A549 (cell line): ENCODE data around the gene KCNA4. TPM values are rescaled to one million over a fixed set of nuclear protein-coding genes. Genes with fewer than 3 reads are reported as not detected.

Experiments
- ATAC-seq, 2 experiments: fragments of 200-7000 bp in 1 of 2; fragments of >200 bp in 1 of 2; cut with Nextera tagmentation in 1 of 2; cut with Tn5 transposase in 1 of 2; 3 replicates each; pipeline versions ENCODE4 v1.8.0 to v1.9.1; 2018 to 2020; ENCODE audit warnings: mild to moderate bottlenecking in 1 of 2, moderate library complexity in 1 of 2
- CTCF ChIA-PET: fragments of 300-600 bp; sonication (Branson Sonifier 250); formaldehyde crosslinking; extraction: SDS; loops from one replicate; lab custom pipeline; 2021; ENCODE audit warnings: antibody characterized with exemption, inconsistent platforms; lab: Yijun Ruan, JAX
- POLR2A ChIA-PET: fragments of 350-600 bp; formaldehyde crosslinking; extraction: SDS; loops from one replicate; lab custom pipeline; 2021; ENCODE audit warnings: antibody characterized with exemption, inconsistent platforms; lab: Yijun Ruan, JAX
- DNase-seq, 2 experiments: peaks; one replicate each; pipeline versions ENCODE4 v3.0.0 to v3.0.0-alpha.2; 2011 to 2016; ENCODE audit warnings: low read depth in 1 of 2, low spot score in 1 of 2
- FAIRE-seq: peaks from 2 replicates; lab custom pipeline; 2011; peaks lifted over from hg19 to GRCh38; lab: Jason Lieb, UNC
- H3K27ac ChIP-seq, 2 experiments: fragments of >200 bp; sonication (Bioruptor Twin); formaldehyde crosslinking; 3 replicates each; pipeline ENCODE4 v1.5.1; 2016 to 2017
- H3K4me1 ChIP-seq: fragments of >200 bp; sonication (Bioruptor Twin); formaldehyde crosslinking; 3 replicates; pipeline ENCODE4 v1.6.1; 2016
- H3K4me2 ChIP-seq: fragments of >200 bp; sonication (Bioruptor Twin); formaldehyde crosslinking; 3 replicates; pipeline ENCODE4 v1.6.1; 2016
- H3K4me3 ChIP-seq: fragments of >200 bp; sonication (Bioruptor Twin); formaldehyde crosslinking; 3 replicates; pipeline ENCODE4 v1.5.1; 2016
- H3K9me3 ChIP-seq: fragments of >200 bp; sonication (Bioruptor Twin); formaldehyde crosslinking; 3 replicates; pipeline ENCODE4 v1.6.1; 2016
- CBX8 ChIP-seq: fragments of 200-600 bp; sonication (generic); IDR thresholded peaks from 2 replicates; pipeline ENCODE4 v1.6.1; 2016
- E2F6 ChIP-seq: IDR thresholded peaks from 2 replicates; pipeline ENCODE4 v1.6.1; 2012; ENCODE audit warnings: low read depth, borderline replicate concordance
- ESRRA ChIP-seq: fragments of 150-350 bp; IDR thresholded peaks from 2 replicates; pipeline ENCODE4 v1.6.1; 2014; ENCODE audit warnings: mild to moderate bottlenecking, low read length, borderline replicate concordance
- HEYL ChIP-seq: fragments of 250-450 bp; sonication (Bioruptor Pico); IDR thresholded peaks from 2 replicates; pipeline ENCODE4 v1.8.0; 2021; ENCODE audit warnings: mild to moderate bottlenecking, moderate library complexity
- HOXB13 ChIP-seq: fragments of 250-450 bp; sonication (Bioruptor Pico); IDR thresholded peaks from 2 replicates; pipeline ENCODE4 v1.5.0; 2020; ENCODE audit warnings: low read depth, mild to moderate bottlenecking, moderate library complexity
- KDM1A ChIP-seq: fragments of 200-600 bp; sonication (generic); IDR thresholded peaks from 2 replicates; pipeline ENCODE4 v1.6.1; 2016; ENCODE audit warnings: low read depth, mild to moderate bottlenecking
- KDM5A ChIP-seq: fragments of 200-600 bp; sonication (generic); IDR thresholded peaks from 2 replicates; pipeline ENCODE4 v1.6.1; 2016; ENCODE audit warnings: antibody characterized with exemption, mild to moderate bottlenecking
- PHF8 ChIP-seq: fragments of 200-600 bp; sonication (generic); IDR thresholded peaks from 2 replicates; pipeline ENCODE4 v1.6.1; 2016; ENCODE audit warnings: low read depth, mild to moderate bottlenecking, antibody characterized with exemption, moderate library complexity, borderline replicate concordance
- RCOR1 ChIP-seq: fragments of 150-350 bp; IDR thresholded peaks from 2 replicates; pipeline ENCODE4 v1.6.1; 2014; ENCODE audit warnings: antibody characterized with exemption, low read length, low read depth
- REST ChIP-seq: fragments of 200-600 bp; sonication (generic); IDR thresholded peaks from 2 replicates; pipeline ENCODE4 v1.6.1; 2016; ENCODE audit warnings: antibody characterized with exemption, mild to moderate bottlenecking, moderate library complexity
- SREBF2 ChIP-seq: fragments of 450-650 bp; IDR thresholded peaks from 2 replicates; pipeline ENCODE4 v1.6.1; 2014; ENCODE audit warnings: mild to moderate bottlenecking, moderate library complexity
- TP53 ChIP-seq: fragments of 250-450 bp; sonication (Bioruptor Pico); IDR thresholded peaks from 2 replicates; pipeline ENCODE4 v1.5.0; 2021; ENCODE audit warnings: mild to moderate bottlenecking, moderate library complexity
- USF2 ChIP-seq: fragments of 450-650 bp; IDR thresholded peaks from 2 replicates; pipeline ENCODE4 v1.6.1; 2014; ENCODE audit warnings: antibody characterized with exemption
- ZC3H11A ChIP-seq: fragments of 450-650 bp; IDR thresholded peaks from 2 replicates; pipeline ENCODE4 v1.6.1; 2014; ENCODE audit warnings: antibody characterized with exemption, mild to moderate bottlenecking
- WGBS: methylation state at CpG from one replicate; pipeline ENCODE4 v1.1.6; 2017; ENCODE audit errors: missing lambda C conversion rate; 5-methylcytosine and 5-hydroxymethylcytosine counted together
- polyA plus RNA-seq, 4 experiments: library from polyadenylated mRNA; depleted of rRNA in 3 of 4; stranded (reverse); fragments of >200 nt; fragmentation: RNase III in 1 of 4; extraction: RNeasy Plus Mini Kit Qiagen cat#74134 plus additional on column Dnase treatment in 1 of 4; gene quantifications; 2 replicates in 3 of 4; 3 replicates in 1 of 4; pipeline ENCODE4 v1.2.3, GENCODE V29; 2011 to 2017
- TF ChIP-seq, protein P1 (sequence below): fragments of 250-450 bp; sonication (Bioruptor Pico); IDR thresholded peaks from 2 replicates; pipeline ENCODE4 v1.5.0; 2020; ENCODE audit warnings: low read depth, mild to moderate bottlenecking, moderate library complexity
- TF ChIP-seq, protein P2 (sequence below): fragments of >200 bp; sonication (Bioruptor Twin); formaldehyde crosslinking; IDR thresholded peaks from 3 replicates; pipeline ENCODE4 v1.6.1; 2016
- TF ChIP-seq, protein P3 (sequence below): fragments of 250-450 bp; sonication (Bioruptor Pico); IDR thresholded peaks from 2 replicates; pipeline ENCODE4 v1.5.0; 2021; ENCODE audit warnings: mild to moderate bottlenecking, moderate library complexity, borderline replicate concordance

The KCNA4 gene
- polyA plus RNA-seq, 2 of the 4 experiments (the other 2 are of a cell fraction): not detected

DNA sequence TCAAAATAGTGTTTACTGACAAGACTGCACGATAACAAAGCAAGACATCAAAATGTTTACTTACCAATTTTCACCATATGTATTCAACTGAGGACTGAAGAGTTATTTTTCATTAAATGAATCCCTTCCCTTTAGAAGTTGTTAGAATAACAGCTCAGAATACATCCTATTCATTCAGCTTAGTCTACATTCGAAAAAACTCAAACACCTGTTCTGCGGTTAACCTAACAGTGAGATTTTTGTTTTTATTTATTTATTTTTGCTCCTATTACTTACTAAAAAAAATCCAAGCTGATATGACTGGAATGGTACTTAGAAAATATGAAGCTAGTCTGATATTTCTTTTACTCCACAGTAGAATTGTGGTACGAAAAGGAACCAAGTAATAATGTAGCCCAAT is 10.0 kb downstream of the KCNA4 start:
- no peak overlapping the region for H3K27ac ChIP-seq
- TF ChIP-seq ESRRA (no peak), TP53 (CRISPR knock-in tag) (no peak), KDM1A (no peak), ZC3H11A (no peak), PHF8 (no peak), CBX8 (no peak), HEYL (CRISPR knock-in tag) (no peak), RCOR1 (no peak), KDM5A (no peak), USF2 (no peak), SREBF2 (no peak), HOXB13 (CRISPR knock-in tag) (no peak), REST (no peak), E2F6 (no peak)
- TF ChIP-seq, protein P1, sequence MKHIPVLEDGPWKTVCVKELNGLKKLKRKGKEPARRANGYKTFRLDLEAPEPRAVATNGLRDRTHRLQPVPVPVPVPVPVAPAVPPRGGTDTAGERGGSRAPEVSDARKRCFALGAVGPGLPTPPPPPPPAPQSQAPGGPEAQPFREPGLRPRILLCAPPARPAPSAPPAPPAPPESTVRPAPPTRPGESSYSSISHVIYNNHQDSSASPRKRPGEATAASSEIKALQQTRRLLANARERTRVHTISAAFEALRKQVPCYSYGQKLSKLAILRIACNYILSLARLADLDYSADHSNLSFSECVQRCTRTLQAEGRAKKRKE: no peak
- TF ChIP-seq, protein P2, sequence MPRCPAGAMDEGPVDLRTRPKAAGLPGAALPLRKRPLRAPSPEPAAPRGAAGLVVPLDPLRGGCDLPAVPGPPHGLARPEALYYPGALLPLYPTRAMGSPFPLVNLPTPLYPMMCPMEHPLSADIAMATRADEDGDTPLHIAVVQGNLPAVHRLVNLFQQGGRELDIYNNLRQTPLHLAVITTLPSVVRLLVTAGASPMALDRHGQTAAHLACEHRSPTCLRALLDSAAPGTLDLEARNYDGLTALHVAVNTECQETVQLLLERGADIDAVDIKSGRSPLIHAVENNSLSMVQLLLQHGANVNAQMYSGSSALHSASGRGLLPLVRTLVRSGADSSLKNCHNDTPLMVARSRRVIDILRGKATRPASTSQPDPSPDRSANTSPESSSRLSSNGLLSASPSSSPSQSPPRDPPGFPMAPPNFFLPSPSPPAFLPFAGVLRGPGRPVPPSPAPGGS: no peak
- WGBS: 9% methylated on average over 4 of the region's 4 CpGs
- no peak overlapping the region for H3K4me2 ChIP-seq
- FAIRE-seq (no peak), DNase-seq (no peak), ATAC-seq (no peak)
- no peaks in the 10 kb centered on the region for H3K4me1 ChIP-seq
- no peak overlapping the region for H3K4me3 ChIP-seq
- CTCF ChIA-PET: no interaction called here
- no peaks in the 10 kb centered on the region for H3K9me3 ChIP-seq
- POLR2A ChIA-PET: no interaction called here

GRCh38 chr11:30002157-30002785 is 14.6 kb downstream of the KCNA4 start:
- ATAC-seq (no peak), DNase-seq (no peak), FAIRE-seq (no peak)
- Histone ChIP-seq H3K27ac (no peak overlapping the region), H3K4me2 (no peak overlapping the region), H3K4me3 (no peak overlapping the region), H3K4me1 (no peaks in the 10 kb centered on the region), H3K9me3 (no peaks in the 10 kb centered on the region)
- POLR2A ChIA-PET: no interaction called here
- CTCF ChIA-PET: no interaction called here
- WGBS: 0% methylated on average over 4 of the region's 4 CpGs
- no peak for TF ChIP-seq ESRRA
- TF ChIP-seq, protein P3, sequence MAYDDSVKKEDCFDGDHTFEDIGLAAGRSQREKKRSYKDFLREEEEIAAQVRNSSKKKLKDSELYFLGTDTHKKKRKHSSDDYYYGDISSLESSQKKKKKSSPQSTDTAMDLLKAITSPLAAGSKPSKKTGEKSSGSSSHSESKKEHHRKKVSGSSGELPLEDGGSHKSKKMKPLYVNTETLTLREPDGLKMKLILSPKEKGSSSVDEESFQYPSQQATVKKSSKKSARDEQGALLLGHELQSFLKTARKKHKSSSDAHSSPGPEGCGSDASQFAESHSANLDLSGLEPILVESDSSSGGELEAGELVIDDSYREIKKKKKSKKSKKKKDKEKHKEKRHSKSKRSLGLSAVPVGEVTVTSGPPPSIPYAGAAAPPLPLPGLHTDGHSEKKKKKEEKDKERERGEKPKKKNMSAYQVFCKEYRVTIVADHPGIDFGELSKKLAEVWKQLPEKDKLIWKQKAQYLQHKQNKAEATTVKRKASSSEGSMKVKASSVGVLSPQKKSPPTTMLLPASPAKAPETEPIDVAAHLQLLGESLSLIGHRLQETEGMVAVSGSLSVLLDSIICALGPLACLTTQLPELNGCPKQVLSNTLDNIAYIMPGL (CRISPR knock-in tag): no peak
- TF ChIP-seq SREBF2: no peak
- TF ChIP-seq, all 56 proteins: peak for 0
